NB4 (cell line): ENCODE results near the gene NFIB.

ENCODE experiments used
- DNase-seq: peaks from one replicate; pipeline ENCODE4 v3.0.0; 2010; ENCODE audit warnings: low read depth
- H3K4me3 ChIP-seq: one replicate; pipeline ENCODE4 v1.5.1; 2011; ENCODE audit warnings: mild to moderate bottlenecking, low read depth, low read length, moderate library complexity
- MYC ChIP-seq: IDR thresholded peaks from 2 replicates; pipeline ENCODE4 v1.6.1; 2011; ENCODE audit warnings: low read depth, low read length
- POLR2A ChIP-seq: IDR thresholded peaks from 2 replicates; pipeline ENCODE4 v1.6.1; 2011; ENCODE audit warnings: mild to moderate bottlenecking; ENCODE audit not compliant: insufficient read length; ENCODE audit errors: extremely low read depth
- TF ChIP-seq, protein P1 (sequence below): IDR thresholded peaks from 2 replicates; pipeline ENCODE4 v1.6.1; 2011; ENCODE audit warnings: low read depth, low read length
- TF ChIP-seq, protein P2 (sequence below): IDR thresholded peaks from one replicate; pipeline ENCODE4 v1.5.1; 2012; ENCODE audit warnings: low read depth, low read length

Gene NFIB

DNA sequence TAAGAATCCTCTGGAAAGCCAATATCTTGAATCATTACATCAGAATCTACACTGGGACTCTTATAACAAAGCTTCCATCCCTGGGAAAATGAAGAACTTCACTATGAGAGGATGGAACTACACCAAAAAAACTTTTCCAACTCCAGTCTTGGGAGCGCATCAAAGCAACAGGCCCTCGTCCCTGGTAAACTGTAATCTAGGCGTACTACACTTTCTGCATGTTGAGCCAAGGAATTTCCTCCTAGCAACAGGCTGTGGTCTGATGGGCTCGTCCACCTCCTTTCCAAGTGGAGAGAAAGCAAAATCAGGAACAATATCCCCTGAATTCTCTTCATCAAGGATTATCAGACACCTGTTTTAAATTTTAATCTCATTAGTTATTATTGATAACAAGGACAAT is 94.1 kb downstream of the NFIB start:
- TF ChIP-seq POLR2A (no peak), MYC (no peak)
- TF ChIP-seq, protein P1, sequence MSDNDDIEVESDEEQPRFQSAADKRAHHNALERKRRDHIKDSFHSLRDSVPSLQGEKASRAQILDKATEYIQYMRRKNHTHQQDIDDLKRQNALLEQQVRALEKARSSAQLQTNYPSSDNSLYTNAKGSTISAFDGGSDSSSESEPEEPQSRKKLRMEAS = no peak
- DNase-seq = no peak
- no peak overlapping the region for H3K4me3 ChIP-seq

DNA sequence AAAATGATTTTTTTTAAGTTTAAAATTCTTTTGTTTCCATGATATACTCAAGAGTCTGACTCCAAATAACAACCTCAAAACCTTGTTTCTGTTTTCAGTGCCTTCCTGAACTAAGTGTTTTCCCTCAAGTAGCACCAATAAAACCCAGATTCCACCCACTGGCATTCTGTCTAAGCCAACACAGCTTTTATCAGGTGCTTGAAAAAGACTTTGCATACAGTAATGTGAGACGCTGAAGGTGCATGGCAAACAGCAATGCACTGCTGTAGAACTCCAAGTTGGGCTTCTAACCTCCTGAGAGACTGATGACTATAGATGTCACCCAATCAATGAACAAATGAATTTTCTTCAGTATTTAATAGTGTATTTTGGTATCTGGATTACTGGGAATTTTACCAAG is 95.7 kb downstream of the NFIB start:
- DNase-seq = no peak
- TF ChIP-seq MYC (no peak), POLR2A (no peak)
- TF ChIP-seq, protein P1 = no peak
- TF ChIP-seq, protein P2, sequence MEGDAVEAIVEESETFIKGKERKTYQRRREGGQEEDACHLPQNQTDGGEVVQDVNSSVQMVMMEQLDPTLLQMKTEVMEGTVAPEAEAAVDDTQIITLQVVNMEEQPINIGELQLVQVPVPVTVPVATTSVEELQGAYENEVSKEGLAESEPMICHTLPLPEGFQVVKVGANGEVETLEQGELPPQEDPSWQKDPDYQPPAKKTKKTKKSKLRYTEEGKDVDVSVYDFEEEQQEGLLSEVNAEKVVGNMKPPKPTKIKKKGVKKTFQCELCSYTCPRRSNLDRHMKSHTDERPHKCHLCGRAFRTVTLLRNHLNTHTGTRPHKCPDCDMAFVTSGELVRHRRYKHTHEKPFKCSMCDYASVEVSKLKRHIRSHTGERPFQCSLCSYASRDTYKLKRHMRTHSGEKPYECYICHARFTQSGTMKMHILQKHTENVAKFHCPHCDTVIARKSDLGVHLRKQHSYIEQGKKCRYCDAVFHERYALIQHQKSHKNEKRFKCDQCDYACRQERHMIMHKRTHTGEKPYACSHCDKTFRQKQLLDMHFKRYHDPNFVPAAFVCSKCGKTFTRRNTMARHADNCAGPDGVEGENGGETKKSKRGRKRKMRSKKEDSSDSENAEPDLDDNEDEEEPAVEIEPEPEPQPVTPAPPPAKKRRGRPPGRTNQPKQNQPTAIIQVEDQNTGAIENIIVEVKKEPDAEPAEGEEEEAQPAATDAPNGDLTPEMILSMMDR = no peak
- no peak overlapping the region for H3K4me3 ChIP-seq

DNA sequence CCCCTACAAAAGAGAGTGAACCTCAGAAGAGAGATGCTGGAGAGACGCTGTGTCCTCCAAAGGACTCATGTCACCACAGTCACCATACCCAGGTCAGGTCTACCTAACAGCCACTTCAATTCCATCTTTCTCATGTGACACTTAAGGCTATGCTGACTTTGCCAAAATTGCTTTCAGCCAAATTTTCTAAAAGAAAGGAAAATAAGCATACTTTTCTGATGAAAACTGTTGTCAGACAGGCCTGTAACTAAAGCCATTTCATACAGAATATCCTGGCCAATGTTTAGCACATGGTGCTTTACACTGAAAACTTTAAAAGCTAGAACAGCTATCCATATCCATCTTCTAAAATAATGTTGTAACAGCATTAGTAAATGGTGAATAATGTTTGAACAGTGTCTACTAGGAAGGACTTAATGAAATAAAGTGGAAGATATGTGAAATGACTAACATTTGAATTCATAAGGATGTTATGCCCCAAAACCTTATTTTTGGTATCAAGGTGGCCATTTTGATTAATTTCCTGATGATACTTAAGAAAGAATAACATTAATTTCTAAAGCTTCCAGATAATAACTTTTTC is 97.2 kb downstream of the NFIB start:
- no peak for DNase-seq
- no peak overlapping the region for H3K4me3 ChIP-seq
- TF ChIP-seq POLR2A (no peak), MYC (no peak)
- TF ChIP-seq, protein P1 = no peak
- TF ChIP-seq, protein P2 = no peak

DNA sequence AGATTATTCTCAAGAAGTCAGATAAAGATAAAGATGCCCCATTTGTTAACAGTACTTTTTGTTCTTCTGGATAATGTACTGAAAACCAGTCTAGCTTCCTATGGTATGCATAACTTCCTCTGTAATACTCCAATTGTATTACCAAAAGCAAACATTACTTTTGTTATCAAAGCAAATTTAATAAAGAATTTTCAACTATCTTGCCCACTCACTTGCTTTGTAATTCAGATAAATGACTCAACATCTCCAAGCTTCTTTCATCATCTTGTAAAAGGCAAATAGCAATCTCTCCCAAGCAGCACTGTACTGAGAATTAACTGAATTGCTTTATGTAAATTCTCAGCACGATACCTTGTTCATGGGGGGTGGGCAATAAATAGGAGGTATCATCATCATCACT is 98.3 kb downstream of the NFIB start:
- TF ChIP-seq, protein P2 = no peak
- TF ChIP-seq, protein P1 = no peak
- TF ChIP-seq MYC (no peak), POLR2A (no peak)
- H3K4me3 ChIP-seq = no peak overlapping the region
- DNase-seq = no peak

DNA sequence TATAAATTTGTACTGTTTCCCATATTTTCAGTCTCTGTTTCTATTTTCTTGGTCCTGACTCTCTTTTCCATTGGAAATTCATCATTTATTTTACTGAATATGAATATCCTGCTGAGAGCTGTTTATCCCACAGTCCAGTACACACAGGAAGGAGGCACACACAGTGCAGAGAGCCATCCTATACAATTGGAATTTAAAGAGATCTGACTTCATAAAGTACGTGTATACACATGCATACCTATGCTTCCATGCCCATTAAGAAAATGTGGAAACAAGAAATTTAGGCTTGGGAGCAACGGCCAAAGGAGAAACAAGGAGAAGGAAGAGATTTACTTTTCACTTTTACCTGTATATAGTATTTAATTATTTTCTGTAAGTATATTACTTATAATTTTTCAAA is 99.2 kb downstream of the NFIB start:
- TF ChIP-seq MYC = no peak
- no peak for TF ChIP-seq POLR2A
- TF ChIP-seq, protein P1 = no peak
- TF ChIP-seq, protein P2 = no peak
- no peak overlapping the region for H3K4me3 ChIP-seq
- no peak for DNase-seq

DNA sequence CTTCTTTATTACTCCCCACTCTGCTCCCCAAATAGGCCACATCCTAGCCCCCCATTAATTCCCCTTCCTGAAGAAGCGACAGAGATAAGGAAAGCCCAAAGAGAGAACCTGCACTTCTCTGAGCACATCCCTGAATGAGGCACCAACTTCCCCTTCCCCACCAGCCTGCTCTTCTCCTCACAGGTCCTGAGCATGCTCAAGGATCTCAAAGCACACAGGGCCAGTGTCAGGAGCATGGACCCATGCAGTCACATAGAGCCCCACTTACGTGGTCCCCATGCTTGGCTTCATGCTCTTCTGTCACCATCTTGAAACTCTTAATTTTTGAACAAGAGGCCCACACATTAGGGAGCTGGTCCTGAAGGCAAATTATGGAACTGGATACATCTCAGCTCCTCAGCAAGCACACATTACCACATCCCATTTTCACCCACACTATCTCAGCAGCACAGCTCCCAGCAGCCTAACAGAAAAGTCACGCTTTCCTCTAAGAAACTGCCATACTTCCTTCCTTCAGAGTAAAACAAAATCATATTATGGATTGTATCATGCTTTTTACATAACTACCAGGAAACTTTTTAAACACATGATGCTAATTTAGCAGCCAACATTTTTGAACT is 99.8 kb downstream of the NFIB start:
- TF ChIP-seq MYC (no peak), POLR2A (no peak)
- TF ChIP-seq, protein P1 = no peak
- TF ChIP-seq, protein P2 = no peak
- no peak for DNase-seq

More for the DNA sequence above, 99.8 kb downstream of the NFIB start:
- H3K4me3 ChIP-seq = no peak overlapping the region
